SK-N-MC (cell line): Measurements from ENCODE around the gene GGT6.
"Not testable (repeated sequence)": the region's sequence is repeated elsewhere in the genome, so short reads cannot be mapped to it uniquely, and the experiment has no call there.

Experiments used
- DNase-seq: peaks from one replicate; pipeline ENCODE4 v3.0.0-alpha.2; 2011; ENCODE audit warnings: low read depth, low spot score
- H3K27ac ChIP-seq: fragments of 200-600 bp; sonication (generic); 2 replicates; pipeline ENCODE4 v1.5.1; 2016; ENCODE audit warnings: mixed run types
- H3K36me3 ChIP-seq: fragments of 200-600 bp; sonication (generic); 2 replicates; pipeline ENCODE4 v1.6.1; 2017; ENCODE audit warnings: antibody characterized with exemption, low read length, mixed read lengths; ENCODE audit not compliant: insufficient read depth
- H3K4me3 ChIP-seq: fragments of 200-600 bp; sonication (generic); 2 replicates; pipeline ENCODE4 v1.5.1; 2016
- H3K9ac ChIP-seq: fragments of 200-600 bp; sonication (generic); 2 replicates; pipeline ENCODE4 v1.8.0; 2017; ENCODE audit warnings: mixed run types, mixed read lengths; ENCODE audit not compliant: insufficient read length
- H3K9me3 ChIP-seq: fragments of 200-600 bp; sonication (generic); 2 replicates; pipeline ENCODE4 v1.6.1; 2017; ENCODE audit warnings: low read depth, mild to moderate bottlenecking, antibody characterized with exemption, low read length, moderate library complexity, mixed read lengths
- EZH2 ChIP-seq: fragments of 200-600 bp; sonication (generic); IDR thresholded peaks from one replicate; pipeline ENCODE4 v1.6.1; 2017; ENCODE audit warnings: antibody characterized with exemption
- FOXP2 ChIP-seq: optimal IDR thresholded peaks from 2 replicates; pipeline ENCODE3; 2011; ENCODE audit warnings: mild to moderate bottlenecking, moderate library complexity; ENCODE audit not compliant: insufficient read depth; ENCODE audit errors: extremely low read length, control extremely low read depth
- POLR2AphosphoS5 ChIP-seq: IDR thresholded peaks from 2 replicates; pipeline ENCODE4 v1.6.1; 2012; ENCODE audit warnings: mild to moderate bottlenecking, low read depth, low read length, borderline replicate concordance

The GGT6 gene

DNA sequence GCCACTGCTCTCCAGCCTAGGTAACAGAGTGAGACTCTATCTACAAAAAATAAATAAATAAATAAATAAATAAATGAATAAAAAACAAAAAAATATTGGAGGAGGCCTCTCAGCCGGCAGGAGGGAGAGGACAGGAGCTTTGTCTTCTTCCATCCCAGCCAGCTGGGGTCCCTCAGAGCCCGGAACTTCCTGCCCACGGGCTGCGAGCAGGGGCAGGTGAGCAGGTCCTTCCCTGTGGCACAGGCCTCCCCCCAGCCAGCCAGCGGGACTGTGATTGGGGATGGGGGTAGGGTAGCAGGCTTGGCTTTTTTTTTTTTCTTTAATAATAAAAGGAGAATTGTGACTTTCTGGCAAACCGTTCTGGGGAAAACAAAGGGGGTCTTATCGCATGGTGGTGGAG, 34.0 kb upstream of the GGT6 start:
- H3K36me3 ChIP-seq: no peaks in the 10 kb centered on the region
- H3K9ac ChIP-seq: no peak overlapping the region
- no peak overlapping the region for H3K27ac ChIP-seq
- DNase-seq: no peak
- TF ChIP-seq EZH2: no peak
- TF ChIP-seq FOXP2: no peak
- TF ChIP-seq POLR2AphosphoS5: no peak
- no peak overlapping the region for H3K4me3 ChIP-seq
- no peaks in the 10 kb centered on the region for H3K9me3 ChIP-seq

DNA sequence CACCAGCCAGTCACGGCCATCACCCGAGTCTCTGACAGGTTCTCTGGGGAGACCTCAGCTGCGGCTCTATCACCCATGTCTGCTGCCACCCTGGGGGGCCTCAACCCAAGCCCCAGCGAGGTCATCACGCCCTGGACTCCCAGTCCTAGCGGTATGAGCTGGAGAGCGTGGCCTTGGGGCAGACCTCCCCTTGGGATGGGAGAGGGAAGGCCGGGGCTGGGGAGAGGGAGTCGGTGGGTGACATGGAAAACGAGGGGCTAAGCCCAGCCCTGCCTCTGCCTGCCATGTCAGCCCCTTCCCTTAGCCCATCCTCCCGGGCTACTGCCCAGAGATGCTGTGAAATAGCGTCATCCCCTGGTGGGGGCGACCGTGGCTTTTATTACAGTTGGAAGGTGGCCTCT, 32.6 kb upstream of the GGT6 start:
- Histone ChIP-seq H3K27ac (no peak overlapping the region), H3K4me3 (no peak overlapping the region), H3K9me3 (no peaks in the 10 kb centered on the region), H3K9ac (no peak overlapping the region), H3K36me3 (no peaks in the 10 kb centered on the region)
- no peak for DNase-seq
- TF ChIP-seq FOXP2 (no peak), POLR2AphosphoS5 (no peak), EZH2 (no peak)

DNA sequence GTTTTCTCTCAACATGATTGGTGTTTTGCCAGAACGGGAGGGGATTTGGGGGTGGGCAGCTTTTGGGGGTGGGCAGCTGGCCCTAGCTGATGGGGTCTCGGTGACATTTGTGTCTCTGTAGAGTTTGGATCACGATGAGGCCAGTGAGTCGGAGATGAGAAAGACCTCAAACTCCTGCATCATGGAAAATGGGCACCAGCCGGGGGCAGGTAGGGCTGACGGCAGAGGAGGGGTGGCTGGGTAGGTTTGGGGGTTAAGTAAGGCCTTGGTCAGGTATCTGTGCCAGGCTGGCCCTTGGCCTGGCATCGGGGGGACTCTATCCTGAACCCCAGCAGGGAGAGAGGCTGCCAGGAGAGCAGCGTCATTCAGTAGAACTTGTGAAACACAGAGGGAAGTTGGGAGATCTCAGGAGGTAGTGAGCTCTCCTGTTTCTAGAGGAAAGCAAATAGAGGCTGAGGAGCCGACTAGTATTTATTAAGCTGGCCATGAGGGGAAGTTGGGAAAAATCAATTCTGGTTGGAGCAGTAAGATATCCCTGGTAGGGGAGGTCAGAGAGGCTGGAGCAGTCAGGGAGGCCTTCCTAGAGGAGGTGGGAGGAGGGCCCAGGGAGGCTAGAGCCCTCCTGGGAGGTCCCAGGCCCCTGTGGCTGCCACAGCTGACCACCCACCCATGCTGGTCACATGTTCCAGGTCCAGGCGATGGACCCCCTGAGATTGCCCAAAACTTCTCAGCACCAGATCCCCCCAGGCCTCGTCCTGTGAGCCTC, 32.0 kb upstream of the GGT6 start:
- TF ChIP-seq EZH2 (no peak), POLR2AphosphoS5 (no peak), FOXP2 (no peak)
- Histone ChIP-seq H3K36me3 (no peaks in the 10 kb centered on the region), H3K9ac (no peak overlapping the region), H3K27ac (no peak overlapping the region), H3K4me3 (no peak overlapping the region), H3K9me3 (no peaks in the 10 kb centered on the region)
- no peak for DNase-seq

DNA sequence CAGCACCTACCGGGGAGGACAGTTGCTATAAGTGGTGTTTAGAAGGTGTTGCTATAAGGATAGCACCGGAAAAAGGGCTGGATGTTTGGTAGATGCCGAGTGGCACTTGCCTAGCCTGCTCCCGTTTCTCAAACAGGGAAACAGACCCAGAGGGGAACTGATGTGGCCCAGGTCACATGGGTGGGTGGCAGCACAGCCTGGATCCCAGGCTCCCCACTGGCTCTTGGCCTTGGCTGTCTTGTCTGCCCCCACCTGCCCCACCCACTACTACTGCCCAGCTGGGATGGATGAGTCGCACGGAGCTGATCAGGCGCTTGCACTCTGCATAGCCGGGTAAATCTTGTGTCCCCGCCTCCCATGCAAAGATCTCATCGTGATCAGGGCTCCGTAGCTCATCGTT, 31.2 kb upstream of the GGT6 start:
- no peak overlapping the region for H3K27ac ChIP-seq
- H3K9me3 ChIP-seq: no peaks in the 10 kb centered on the region
- no peak overlapping the region for H3K9ac ChIP-seq
- H3K4me3 ChIP-seq: no peak overlapping the region
- no peak for TF ChIP-seq FOXP2
- TF ChIP-seq EZH2: no peak
- TF ChIP-seq POLR2AphosphoS5: no peak
- no peak for DNase-seq
- no peaks in the 10 kb centered on the region for H3K36me3 ChIP-seq

DNA sequence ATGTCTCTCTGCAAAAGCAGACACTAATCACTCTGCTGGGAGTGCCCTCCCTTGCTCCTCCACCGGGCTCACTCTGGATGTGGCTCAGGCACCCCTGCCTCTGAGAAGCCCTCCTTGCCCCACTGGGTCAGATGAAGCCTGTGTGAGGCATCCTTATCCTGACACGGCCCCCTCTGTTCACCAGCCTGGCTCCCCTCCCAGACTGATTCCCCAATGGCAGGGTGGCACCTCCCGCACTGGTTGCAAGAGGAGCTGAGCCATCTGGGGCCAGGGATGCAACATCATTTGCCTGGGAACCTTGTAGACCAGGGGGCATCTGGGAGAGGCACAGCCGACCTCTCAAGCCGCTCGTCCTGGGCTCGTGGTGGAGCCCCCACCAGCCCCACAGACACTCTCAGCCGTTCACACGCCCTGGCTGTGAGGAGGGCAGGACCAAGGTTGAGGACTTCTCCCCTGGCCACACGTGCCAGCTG, 30.6 kb upstream of the GGT6 start:
- Histone ChIP-seq H3K4me3 (no peak overlapping the region), H3K9me3 (no peaks in the 10 kb centered on the region), H3K9ac (no peak overlapping the region), H3K27ac (no peak overlapping the region), H3K36me3 (no peaks in the 10 kb centered on the region)
- no peak for DNase-seq
- TF ChIP-seq FOXP2: no peak
- no peak for TF ChIP-seq POLR2AphosphoS5
- TF ChIP-seq EZH2: no peak

DNA sequence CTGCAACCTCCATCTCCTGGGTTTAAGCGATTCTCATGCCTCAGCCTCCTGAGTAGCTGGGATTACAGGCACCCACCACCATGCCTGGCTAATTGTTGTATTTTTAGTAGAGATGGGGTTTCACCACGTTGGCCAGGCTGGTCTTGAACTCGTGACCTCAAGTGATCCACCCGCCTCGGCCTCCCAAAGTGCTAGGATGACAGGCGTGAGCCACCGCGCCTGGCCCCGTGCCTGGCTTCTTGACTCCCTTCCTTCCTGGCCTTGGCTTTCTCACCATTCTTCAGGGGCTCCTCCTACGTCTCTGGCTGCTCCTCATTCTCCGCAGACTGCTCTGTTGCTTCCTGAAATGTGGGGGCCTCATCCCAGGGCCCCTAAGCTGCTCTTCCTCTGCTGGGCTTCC, 29.7 kb upstream of the GGT6 start:
- H3K27ac ChIP-seq: not testable (repeated sequence)

DNA sequence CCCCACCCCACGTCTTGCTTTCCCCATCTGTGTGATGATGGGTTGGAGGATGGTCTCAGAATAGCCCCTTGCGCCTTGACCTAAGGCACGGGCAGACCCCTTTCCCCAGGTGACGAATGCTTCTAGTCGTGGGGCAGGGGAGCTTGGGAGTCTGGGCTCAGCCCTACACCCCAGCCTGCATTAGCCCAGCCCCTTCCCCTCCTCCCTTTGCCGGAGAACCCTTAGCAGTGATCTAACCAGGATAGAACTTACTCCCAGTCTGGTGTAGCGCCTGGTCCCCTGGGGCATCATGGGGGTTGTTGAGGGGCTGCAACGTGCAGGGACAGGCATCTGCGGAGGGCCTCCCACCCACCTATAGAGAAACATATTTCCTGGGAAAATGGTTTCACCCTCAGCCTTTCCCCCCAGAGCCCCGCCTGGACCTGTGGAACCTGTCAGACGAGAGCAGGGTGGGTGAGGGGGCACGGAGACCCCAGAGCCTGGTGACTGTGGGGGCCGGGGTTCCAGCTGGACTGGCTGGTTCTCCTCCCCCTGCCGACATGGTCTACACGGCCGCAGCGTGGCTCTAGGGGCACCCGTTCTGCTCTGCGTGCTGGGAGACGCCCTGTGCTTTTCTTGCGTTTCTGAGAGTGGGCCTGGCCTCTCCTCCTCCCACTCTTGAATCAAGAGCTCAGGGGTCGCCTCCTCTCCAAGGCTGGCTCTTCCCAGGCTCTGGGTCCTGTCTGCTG, 28.7 kb upstream of the GGT6 start:
- no peak overlapping the region for H3K9ac ChIP-seq
- H3K9me3 ChIP-seq: no peaks in the 10 kb centered on the region
- DNase-seq: no peak
- TF ChIP-seq FOXP2 (no peak), EZH2 (no peak), POLR2AphosphoS5 (no peak)
- no peak overlapping the region for H3K4me3 ChIP-seq
- H3K27ac ChIP-seq: no peak overlapping the region
- H3K36me3 ChIP-seq: no peaks in the 10 kb centered on the region

More for the DNA sequence above, 29.7 kb upstream of the GGT6 start:
- not testable (repeated sequence) for H3K9ac ChIP-seq, H3K4me3 ChIP-seq, H3K36me3 ChIP-seq, DNase-seq, H3K9me3 ChIP-seq

DNA sequence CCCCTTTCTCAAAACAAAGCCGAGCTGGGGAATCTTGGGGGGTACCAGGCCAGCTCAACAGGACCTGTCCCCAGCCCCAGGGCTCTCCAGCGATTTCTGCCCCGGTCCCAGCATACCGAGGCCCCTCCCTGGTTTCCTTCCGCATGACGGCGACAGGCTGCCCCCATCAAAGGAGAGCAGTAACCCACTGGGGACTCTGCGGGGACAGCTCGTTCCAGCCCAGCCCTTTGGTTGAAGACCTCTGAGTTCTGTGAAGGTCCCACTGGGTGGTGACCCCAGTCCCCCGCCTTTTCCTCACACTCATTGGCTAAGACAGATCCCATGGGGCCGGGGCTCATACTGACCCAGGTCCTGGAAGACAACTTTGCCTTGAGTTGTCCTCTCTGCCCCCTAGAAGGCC, 28.0 kb upstream of the GGT6 start:
- no peak for DNase-seq
- H3K36me3 ChIP-seq: no peaks in the 10 kb centered on the region
- no peak overlapping the region for H3K4me3 ChIP-seq
- H3K9me3 ChIP-seq: no peaks in the 10 kb centered on the region
- TF ChIP-seq FOXP2: no peak
- no peak for TF ChIP-seq EZH2
- TF ChIP-seq POLR2AphosphoS5: no peak
- H3K9ac ChIP-seq: no peak overlapping the region
- no peak overlapping the region for H3K27ac ChIP-seq

DNA sequence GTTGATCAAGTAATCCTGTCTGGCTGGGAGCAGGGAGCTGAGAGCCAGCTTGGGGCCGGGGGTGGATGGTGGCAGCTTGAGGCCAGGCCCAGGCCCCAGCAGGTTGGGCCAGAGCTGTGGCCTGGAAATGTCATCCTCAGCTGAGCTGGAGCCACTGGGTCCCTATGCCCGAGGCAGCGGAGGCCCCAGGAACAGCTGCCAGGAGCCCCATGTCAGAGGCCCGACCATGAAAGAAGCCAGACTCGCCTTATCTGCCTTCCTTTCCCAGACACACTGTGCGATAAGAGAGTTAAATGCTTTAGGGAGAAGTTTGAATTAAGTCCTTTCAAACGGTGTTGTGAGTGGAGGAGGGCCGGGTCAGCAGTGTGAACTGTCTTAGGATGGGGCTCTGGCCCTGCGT, 27.4 kb upstream of the GGT6 start:
- no peaks in the 10 kb centered on the region for H3K9me3 ChIP-seq
- TF ChIP-seq POLR2AphosphoS5 (no peak), EZH2 (no peak), FOXP2 (no peak)
- no peak overlapping the region for H3K9ac ChIP-seq
- H3K27ac ChIP-seq: no peak overlapping the region
- no peak overlapping the region for H3K4me3 ChIP-seq
- no peaks in the 10 kb centered on the region for H3K36me3 ChIP-seq
- DNase-seq: no peak
